Coronary artery (tissue), 2 donors: ENCODE results near the gene TUBGCP6.

ENCODE experiments used
- DNase-seq: peaks from one replicate; pipeline ENCODE4 v3.0.0-alpha.2; 2017; ENCODE audit warnings: low spot score
- H3K27ac ChIP-seq, 2 donors: fragments of 200-600 bp; sonication (generic); one replicate each; pipeline ENCODE4 v1.5.1; 2016 to 2019
- H3K4me3 ChIP-seq: fragments of 200-600 bp; sonication (generic); 2 replicates; pipeline ENCODE4 v1.5.1; 2016; ENCODE audit warnings: mild to moderate bottlenecking, moderate library complexity
- TF ChIP-seq, protein P1 (sequence below): fragments of 200-600 bp; sonication (generic); IDR thresholded peaks from one replicate; pipeline ENCODE4 v1.5.1; 2019; ENCODE audit warnings: antibody characterized with exemption

TUBGCP6 gene, protein sequence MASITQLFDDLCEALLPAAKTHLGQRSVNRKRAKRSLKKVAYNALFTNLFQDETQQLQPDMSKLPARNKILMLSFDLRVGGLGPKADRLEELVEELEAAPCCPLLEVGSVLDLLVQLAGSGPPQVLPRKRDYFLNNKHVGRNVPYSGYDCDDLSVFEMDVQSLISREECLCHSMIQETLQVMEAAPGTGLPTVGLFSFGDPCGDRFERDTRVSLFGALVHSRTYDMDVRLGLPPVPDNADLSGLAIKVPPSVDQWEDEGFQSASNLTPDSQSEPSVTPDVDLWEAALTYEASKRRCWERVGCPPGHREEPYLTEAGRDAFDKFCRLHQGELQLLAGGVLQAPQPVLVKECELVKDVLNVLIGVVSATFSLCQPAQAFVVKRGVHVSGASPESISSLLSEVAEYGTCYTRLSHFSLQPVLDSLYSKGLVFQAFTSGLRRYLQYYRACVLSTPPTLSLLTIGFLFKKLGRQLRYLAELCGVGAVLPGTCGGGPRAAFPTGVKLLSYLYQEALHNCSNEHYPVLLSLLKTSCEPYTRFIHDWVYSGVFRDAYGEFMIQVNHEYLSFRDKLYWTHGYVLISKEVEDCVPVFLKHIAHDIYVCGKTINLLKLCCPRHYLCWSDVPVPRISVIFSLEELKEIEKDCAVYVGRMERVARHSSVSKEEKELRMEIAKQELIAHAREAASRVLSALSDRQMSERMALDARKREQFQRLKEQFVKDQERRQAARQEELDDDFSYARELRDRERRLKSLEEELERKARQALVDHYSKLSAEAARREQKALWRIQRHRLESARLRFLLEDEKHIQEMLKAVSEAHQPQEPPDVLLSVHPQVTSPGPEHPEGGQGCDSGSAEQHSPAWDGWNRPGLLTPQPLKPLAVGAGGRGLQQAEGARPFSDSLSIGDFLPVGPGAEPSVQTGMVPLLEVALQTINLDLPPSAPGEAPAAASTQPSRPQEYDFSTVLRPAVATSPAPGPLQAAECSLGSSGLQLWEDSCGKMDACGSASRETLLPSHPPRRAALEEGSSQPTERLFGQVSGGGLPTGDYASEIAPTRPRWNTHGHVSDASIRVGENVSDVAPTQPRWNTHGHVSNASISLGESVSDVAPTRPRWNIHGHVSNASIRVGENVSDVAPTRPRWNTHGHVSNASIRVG (N-terminal part only)

DNA sequence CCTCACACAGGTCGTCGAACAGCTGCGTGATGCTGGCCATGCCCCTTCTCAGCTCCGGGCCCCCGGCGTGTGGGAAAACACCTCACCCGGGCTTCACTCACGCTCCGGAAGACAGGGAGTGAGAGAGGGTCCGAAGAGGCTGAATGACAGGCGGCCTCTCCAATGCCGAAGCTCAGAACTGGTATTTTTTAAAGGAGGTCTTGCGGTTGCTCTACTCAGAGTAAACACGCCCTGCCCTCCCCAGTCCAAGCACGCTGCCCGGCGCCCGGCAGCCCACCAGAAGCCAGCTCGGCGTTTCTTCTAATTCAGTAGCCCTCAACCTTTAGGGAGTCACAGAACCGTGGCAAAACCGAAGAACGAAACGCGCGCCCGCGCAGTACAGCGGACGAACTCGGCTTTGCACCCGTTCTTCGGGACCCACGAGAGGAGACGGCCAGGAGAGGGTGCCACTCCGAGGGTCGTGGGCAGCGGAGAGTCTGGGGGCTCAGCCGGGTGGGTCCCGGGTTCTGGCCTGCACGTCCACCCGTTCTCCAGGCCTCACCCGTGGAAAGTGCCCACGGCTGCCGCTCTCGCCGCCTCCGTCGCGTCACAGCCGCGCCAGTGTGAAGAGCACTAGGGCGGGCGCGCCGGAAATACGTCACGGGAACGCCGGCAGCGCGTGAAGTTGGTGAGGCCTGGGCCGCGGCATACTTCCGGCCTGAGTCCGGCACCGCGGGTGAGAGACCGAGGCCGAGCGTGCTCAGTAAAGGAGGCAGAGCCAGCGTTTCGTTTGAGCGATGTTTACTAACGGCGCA is at the start of gene TUBGCP6:
Gene TUBGCP6, minus strand, starts transcription at position 604 of the 794 bp plus-strand sequence. Its CDS starts 564 bp downstream, at position 40.
- peak; percentile 95 for DNase-seq
- Histone ChIP-seq H3K27ac (peak within 1 kb of the TSS; percentile 86 to 99), H3K4me3 (peak within 1 kb of the TSS; percentile 98)
- TF ChIP-seq, protein P1, sequence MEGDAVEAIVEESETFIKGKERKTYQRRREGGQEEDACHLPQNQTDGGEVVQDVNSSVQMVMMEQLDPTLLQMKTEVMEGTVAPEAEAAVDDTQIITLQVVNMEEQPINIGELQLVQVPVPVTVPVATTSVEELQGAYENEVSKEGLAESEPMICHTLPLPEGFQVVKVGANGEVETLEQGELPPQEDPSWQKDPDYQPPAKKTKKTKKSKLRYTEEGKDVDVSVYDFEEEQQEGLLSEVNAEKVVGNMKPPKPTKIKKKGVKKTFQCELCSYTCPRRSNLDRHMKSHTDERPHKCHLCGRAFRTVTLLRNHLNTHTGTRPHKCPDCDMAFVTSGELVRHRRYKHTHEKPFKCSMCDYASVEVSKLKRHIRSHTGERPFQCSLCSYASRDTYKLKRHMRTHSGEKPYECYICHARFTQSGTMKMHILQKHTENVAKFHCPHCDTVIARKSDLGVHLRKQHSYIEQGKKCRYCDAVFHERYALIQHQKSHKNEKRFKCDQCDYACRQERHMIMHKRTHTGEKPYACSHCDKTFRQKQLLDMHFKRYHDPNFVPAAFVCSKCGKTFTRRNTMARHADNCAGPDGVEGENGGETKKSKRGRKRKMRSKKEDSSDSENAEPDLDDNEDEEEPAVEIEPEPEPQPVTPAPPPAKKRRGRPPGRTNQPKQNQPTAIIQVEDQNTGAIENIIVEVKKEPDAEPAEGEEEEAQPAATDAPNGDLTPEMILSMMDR: no peak

DNA sequence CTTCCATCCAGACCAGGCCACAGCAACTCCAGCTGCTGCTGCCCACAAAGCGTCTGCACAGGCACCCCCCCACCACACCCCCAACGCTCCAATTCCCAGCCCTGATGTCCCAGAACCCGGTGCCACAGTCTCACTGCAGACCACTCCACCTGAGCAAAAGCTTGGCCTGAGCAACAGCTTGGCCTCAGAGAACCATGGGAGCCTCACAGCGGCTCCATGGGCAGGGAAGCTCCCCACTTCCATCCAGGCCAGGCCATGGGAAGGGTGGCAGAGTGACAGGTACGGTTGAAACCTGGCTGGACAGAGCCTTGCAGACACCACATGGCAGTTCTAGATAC is 49.5 kb upstream of the TUBGCP6 start:
- TF ChIP-seq, protein P1: no peak
- H3K27ac ChIP-seq: peak overlapping the region; percentile 76 to 94
- peak overlapping the region; percentile 64 for H3K4me3 ChIP-seq
- no peak for DNase-seq

DNA sequence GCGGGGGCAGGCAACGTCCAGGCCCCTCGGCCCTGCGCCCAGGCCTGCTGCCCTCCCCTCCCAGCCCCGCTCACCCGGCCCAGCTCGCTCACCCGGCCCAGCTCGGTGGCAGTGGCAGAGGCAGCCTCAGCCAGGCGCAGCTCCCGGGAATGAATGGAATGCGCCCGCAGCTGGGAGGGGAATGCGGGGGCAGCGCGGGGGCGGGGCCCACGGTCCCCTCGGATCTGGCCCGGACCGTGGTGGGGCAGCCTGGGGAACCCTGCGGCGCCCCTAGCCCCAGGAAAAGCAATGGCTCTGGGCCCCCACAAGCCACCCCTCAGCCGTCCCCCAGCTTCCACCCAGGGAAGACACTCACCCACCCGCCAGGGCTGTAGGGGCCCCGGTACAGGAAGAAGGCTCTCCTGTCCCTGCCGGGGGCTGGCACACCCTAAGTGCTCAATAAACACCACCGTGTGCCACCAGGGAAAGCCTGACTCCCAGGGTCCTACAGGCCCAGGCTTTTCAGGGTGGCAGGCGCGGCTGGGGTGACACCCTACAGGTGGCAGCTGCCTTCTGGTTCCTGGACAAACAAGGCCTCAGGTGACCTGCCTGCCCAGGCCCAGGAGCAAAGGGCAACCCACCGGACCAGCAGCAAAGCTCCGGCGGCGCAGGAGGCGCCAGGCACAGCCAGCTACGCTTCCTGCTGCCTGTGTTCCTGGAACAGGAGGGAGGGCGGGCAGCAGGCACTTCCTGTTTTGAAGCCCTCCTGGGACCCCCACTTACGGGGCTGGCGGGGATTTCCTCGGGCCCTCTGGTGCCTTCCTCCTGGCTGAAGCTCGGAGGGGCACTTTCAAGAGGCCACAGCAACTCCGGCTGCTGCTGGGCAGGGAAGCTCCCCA is 48.9 kb upstream of the TUBGCP6 start:
- TF ChIP-seq, protein P1: no peak
- peak overlapping the region; percentile 64 for H3K4me3 ChIP-seq
- H3K27ac ChIP-seq: peak overlapping the region; percentile 76 to 94
- DNase-seq: peak; percentile 91

DNA sequence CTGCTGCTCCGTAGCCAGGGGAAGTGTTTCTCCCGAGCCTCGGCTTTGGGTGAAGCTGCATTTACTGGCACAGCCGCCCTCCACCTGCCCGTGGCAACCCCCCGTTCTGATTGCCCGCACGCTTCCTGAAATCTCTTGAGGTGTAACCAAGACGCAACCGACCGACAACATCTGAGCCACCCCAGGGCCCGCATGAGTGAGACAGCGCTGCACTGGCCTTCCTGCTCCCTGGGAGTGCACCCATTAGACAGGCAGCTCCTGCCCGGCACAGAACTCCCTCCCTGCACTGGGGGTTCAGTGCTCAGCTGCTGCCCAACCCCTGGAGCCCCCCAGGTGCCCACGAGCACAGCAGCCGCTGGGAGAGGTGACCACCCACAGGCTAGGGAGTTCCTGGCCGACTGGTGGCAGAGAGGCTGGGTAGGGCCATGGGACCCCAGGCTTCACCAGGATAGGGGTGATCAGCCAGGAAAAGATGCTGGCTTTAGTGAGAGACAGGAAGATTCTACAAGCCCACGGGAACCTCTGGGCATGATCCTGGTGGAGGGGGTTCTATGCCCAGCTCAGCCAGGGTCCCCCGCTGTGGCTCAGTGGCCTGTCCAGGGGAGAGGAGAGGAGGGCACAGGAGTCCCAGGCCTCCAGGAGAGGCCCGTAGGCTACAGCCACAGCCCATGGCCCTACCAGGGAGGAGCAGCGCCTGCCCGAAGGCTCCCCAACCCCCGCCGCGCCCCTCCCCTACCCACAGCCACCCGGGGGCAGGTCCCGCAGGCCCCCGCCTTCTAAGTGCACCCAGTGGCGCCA is 48.0 kb upstream of the TUBGCP6 start:
- TF ChIP-seq, protein P1: no peak
- Histone ChIP-seq H3K4me3 (peak overlapping the region; percentile 64), H3K27ac (peak overlapping the region; percentile 76 to 94)
- no peak for DNase-seq

DNA sequence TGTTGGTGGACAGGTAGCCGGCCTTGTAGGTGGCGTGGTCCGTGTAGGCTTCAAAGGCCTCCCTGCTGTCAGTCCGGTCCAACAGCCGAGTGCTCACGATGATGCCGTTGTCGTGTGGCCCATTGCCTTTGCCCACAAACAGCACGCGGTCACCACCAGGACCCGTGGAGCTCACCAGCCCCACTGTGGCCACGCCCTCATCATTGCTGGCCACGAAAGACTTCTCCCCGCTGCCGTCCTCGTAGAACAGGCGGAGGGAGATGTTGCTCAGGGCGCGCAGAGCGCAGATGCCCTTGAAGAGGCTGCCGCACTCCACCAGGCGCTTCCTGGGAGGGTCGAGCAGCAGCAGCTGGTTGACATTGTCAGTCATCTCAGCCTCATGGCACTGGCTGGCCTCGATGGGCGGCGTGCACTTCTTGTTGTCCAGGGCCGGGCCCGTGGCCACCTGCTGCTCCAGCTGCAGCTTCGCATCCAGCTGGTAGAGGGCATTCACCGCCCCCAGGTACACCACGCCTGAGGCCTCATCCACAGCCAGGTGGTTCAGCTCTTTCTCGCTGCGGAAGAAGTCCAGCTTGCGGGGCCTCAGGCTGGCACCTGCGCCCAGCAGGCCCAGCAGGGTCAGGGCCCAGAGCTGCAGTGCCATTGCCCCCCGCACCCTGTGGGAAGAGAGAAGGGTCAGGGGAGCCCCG is 45.3 kb upstream of the TUBGCP6 start:
- H3K27ac ChIP-seq: no peak overlapping the region
- TF ChIP-seq, protein P1: no peak
- no peak for DNase-seq
- no peak overlapping the region for H3K4me3 ChIP-seq
